BE2C (cell line): Measurements from ENCODE around the gene COL28A1.

ENCODE experiments used
- DNase-seq: peaks from one replicate; pipeline ENCODE4 v3.0.0-alpha.2; 2020
- H3K27me3 ChIP-seq: fragments of 250-450 bp; sonication (Bioruptor Pico); 2 replicates; pipeline ENCODE4 v1.5.1; 2020; ENCODE audit warnings: mild to moderate bottlenecking
- H3K36me3 ChIP-seq: fragments of 250-450 bp; sonication (Bioruptor Pico); 2 replicates; pipeline ENCODE4 v1.5.1; 2020; ENCODE audit warnings: mild to moderate bottlenecking
- H3K4me1 ChIP-seq: fragments of 250-450 bp; sonication (Bioruptor Pico); 2 replicates; pipeline ENCODE4 v1.5.1; 2020
- H3K4me3 ChIP-seq: 2 replicates; pipeline ENCODE4 v1.5.1; 2011; ENCODE audit warnings: low read depth, low read length
- H3K9me3 ChIP-seq: fragments of 250-450 bp; sonication (Bioruptor Pico); 2 replicates; pipeline ENCODE4 v1.5.1; 2020
- CTCF ChIP-seq: IDR thresholded peaks from 2 replicates; pipeline ENCODE4 v1.5.1; 2012; ENCODE audit warnings: mild to moderate bottlenecking, low read depth, low read length

The COL28A1 gene

GRCh38 chr7:7554649-7555575, 19.2 kb upstream of the COL28A1 start:
- 0 out of 2 replicates have a peak, but pooled peaks cover 3% of the 10 kb centered on the region for H3K9me3 ChIP-seq
- H3K36me3 ChIP-seq, result no peaks in the 10 kb centered on the region
- H3K27me3 ChIP-seq, result no peaks in the 10 kb centered on the region
- DNase-seq, result peak; percentile 67
- no peak overlapping the region for H3K4me3 ChIP-seq
- H3K4me1 ChIP-seq, result peaks cover 7% of the 10 kb centered on the region; the same call in 1 of the 2 replicates
- TF ChIP-seq CTCF, result no peak

GRCh38 chr7:7554021-7554432, 18.4 kb upstream of the COL28A1 start:
- H3K4me3 ChIP-seq, result no peak overlapping the region
- no peak for TF ChIP-seq CTCF
- no peaks in the 10 kb centered on the region for H3K36me3 ChIP-seq
- peaks cover 7% of the 10 kb centered on the region; the same call in 1 of the 2 replicates for H3K4me1 ChIP-seq
- DNase-seq, result no peak
- no peaks in the 10 kb centered on the region for H3K27me3 ChIP-seq
- H3K9me3 ChIP-seq, result 0 out of 2 replicates have a peak, but pooled peaks cover 3% of the 10 kb centered on the region

GRCh38 chr7:7553386-7553785, 17.7 kb upstream of the COL28A1 start:
- Histone ChIP-seq H3K4me1 (peaks cover 7% of the 10 kb centered on the region; the same call in 1 of the 2 replicates), H3K36me3 (no peaks in the 10 kb centered on the region), H3K9me3 (0 out of 2 replicates have a peak, but pooled peaks cover 3% of the 10 kb centered on the region), H3K4me3 (no peak overlapping the region), H3K27me3 (no peaks in the 10 kb centered on the region)
- no peak for DNase-seq
- no peak for TF ChIP-seq CTCF

GRCh38 chr7:7552199-7552598, 16.5 kb upstream of the COL28A1 start:
- DNase-seq, result no peak
- TF ChIP-seq CTCF, result no peak
- Histone ChIP-seq H3K36me3 (no peaks in the 10 kb centered on the region), H3K9me3 (0 out of 2 replicates have a peak, but pooled peaks cover 3% of the 10 kb centered on the region), H3K4me3 (no peak overlapping the region), H3K4me1 (peaks cover 7% of the 10 kb centered on the region; the same call in 1 of the 2 replicates), H3K27me3 (no peaks in the 10 kb centered on the region)

GRCh38 chr7:7550663-7551062, 15.0 kb upstream of the COL28A1 start:
- TF ChIP-seq CTCF, result no peak
- H3K4me3 ChIP-seq, result no peak overlapping the region
- H3K4me1 ChIP-seq, result peaks cover 7% of the 10 kb centered on the region; the same call in 1 of the 2 replicates
- no peaks in the 10 kb centered on the region for H3K27me3 ChIP-seq
- DNase-seq, result no peak
- H3K9me3 ChIP-seq, result 0 out of 2 replicates have a peak, but pooled peaks cover 3% of the 10 kb centered on the region
- H3K36me3 ChIP-seq, result no peaks in the 10 kb centered on the region

GRCh38 chr7:7548407-7548806, 12.7 kb upstream of the COL28A1 start:
- no peaks in the 10 kb centered on the region for H3K27me3 ChIP-seq
- TF ChIP-seq CTCF, result no peak

More at GRCh38 chr7:7548407-7548806, 12.7 kb upstream of the COL28A1 start:
- Histone ChIP-seq H3K36me3 (no peaks in the 10 kb centered on the region), H3K4me1 (no peaks in the 10 kb centered on the region), H3K9me3 (no peaks in the 10 kb centered on the region), H3K4me3 (no peak overlapping the region)
- DNase-seq, result no peak
